Fibroblast of skin of left quadriceps (primary cell): ENCODE measurements around the gene CHCHD6.

Experiments used
- DNase-seq, 2 experiments: peaks; one replicate each; pipeline ENCODE4 v3.0.0-alpha.2; 2013; ENCODE audit warnings: low read depth in 2 of 2

CHCHD6 gene

GRCh38 chr3:126859415-126860246 lies 155.6 kb downstream of the CHCHD6 start:
- no peak for DNase-seq

DNA sequence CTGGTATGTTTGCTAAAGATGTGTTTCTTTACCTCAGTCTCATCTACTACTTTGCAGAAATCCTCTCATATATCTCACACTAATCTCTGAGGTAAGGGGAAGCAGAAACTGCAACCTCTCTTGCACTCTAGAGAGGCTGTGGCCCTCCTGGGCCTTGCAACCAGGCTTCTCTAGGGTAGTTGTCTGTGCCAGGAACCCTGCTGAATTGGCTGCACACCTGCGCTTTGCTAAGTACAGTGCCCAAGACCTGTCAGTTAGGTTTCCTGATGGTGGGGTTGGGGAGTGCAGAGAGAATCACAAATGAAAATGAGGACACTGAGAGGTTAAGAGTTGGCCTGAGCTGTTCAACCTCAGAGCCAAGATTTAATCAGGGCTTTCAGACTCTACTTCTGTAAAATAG lies 161.7 kb downstream of the CHCHD6 start:
- DNase-seq: no peak

- DNase-seq: no peak
Measured at GRCh38 chr3:126866175-126866759, 162.2 kb downstream of the CHCHD6 start.

DNA sequence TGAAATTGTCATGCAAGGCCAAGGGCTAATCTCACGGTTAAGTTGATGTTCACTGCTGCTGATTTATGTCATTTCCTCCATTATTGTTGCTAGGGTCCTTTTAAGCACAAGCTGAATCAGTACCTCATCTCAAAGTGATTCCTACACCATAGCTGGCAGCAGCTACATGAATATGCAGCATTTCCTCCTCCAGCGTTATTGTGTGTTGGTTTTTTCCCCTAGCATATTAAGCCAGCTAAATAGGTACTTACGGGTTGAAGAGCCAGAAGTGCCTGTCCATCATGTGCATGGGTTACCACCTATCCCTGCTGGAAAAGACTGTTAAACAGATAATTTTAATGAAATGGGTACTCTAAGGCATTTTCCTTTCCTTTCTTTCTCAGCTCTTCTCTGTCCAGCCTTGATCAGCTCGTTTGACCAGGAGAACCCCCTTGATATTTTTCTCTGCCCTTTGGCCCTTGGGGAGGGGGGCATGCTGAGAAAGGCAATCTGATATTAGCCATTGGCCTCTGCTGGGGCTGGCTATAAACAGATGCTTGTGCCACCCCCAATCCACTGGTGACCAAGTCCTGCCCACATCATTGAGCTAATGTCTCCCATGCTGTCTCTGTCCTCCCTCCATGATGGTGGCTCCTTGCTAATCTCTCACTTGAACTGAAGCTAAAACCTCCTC lies 163.3 kb downstream of the CHCHD6 start:
- DNase-seq: no peak

- DNase-seq: no peak
Measured at GRCh38 chr3:126867863-126868200, 163.8 kb downstream of the CHCHD6 start.

GRCh38 chr3:126870608-126871210 lies 166.7 kb downstream of the CHCHD6 start:
- DNase-seq: no peak

- no peak for DNase-seq
Measured at GRCh38 chr3:126872701-126873342, 168.8 kb downstream of the CHCHD6 start.

GRCh38 chr3:126873416-126873815 lies 169.4 kb downstream of the CHCHD6 start:
- no peak for DNase-seq

GRCh38 chr3:126878664-126879063 lies 174.6 kb downstream of the CHCHD6 start:
- DNase-seq: no peak

DNA sequence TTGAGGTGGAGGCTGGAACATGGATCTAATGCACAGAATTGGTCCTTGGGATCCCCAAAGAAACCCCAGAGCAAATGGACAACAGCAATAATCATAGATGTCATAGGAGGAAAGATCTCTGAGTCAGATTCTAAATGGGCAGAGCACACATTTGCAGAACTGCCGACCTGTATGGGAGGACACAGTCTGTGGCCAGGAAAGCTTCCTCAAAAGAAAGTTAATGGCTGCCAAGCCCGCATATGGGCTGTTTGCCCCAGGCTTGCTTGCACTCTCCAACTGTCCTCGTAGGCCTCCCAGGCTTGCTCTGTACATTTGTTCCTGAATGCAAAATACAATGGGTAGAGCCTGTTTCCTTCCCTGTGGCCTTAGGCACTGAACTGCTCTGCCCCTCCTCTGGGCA lies 176.9 kb downstream of the CHCHD6 start:
- no peak for DNase-seq

- no peak for DNase-seq
Measured at GRCh38 chr3:126881861-126882260, 177.8 kb downstream of the CHCHD6 start.

DNA sequence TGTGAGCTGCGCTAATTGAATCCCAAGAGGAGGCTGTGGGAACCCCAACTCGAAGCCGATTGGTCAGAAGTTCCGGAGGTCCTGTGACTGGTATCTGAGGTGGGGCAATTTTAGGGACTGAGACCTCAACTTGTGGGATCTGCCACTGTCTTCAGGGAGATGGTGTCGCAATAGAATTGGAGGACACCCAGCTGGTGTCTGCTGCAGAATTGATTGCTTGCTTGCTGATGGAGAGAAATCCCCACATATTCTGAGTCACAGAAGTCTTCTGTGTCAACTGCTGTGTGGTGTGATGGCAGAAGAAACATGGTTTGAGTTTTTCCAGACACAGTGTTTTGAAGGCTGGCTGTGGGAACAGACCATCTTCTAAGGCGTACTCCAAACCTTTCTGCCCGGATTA lies 179.2 kb downstream of the CHCHD6 start:
- DNase-seq: peak in 1 of 2 experiments; percentile 2

- no peak for DNase-seq
Measured at GRCh38 chr3:126885425-126885824, 181.4 kb downstream of the CHCHD6 start.

GRCh38 chr3:126886217-126886616 lies 182.2 kb downstream of the CHCHD6 start:
- DNase-seq: no peak

DNA sequence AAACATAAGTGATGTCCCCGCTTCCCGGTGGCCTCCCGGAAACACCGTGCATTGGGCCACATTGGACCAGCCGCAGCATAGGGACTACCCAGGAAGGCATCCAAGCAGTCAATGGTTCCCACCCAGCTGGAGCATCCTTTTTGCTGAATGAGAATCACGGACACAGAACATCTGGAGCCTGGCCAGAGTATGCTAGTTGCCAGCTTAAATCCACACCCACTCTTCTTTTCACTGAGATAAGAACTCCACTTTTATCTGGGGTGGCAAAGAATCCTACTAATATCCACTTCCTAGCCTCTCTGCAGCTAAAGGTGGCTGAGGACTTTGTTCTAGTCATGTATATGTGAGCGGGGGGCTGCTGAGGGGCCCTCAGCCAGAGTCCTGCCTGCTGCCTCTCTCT lies 183.6 kb downstream of the CHCHD6 start:
- no peak for DNase-seq

GRCh38 chr3:126888186-126888760 lies 184.2 kb downstream of the CHCHD6 start:
- no peak for DNase-seq

- DNase-seq: no peak
Measured at GRCh38 chr3:126889276-126890201, 185.5 kb downstream of the CHCHD6 start.

GRCh38 chr3:126891141-126891540 lies 187.1 kb downstream of the CHCHD6 start:
- no peak for DNase-seq

DNA sequence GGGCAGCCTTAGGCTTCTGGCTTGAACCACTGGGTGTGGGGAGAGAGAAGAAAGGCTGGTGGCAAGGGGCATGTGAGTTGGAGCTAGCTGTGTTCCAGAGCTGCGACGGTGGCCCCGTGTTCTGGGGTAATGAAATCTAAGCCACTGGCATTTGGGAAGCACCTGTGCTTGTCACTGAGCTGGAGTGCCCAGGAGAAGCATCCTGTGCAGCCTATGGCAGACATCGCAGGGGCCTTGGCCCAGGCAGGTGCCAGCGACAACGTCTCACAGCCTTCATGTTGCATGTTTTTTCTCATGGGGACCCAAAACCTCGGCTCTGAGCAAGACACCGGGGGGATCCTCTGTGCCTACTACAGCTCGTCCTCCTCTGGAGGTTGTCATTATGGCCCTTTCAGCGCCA lies 187.8 kb downstream of the CHCHD6 start:
- DNase-seq: no peak

DNA sequence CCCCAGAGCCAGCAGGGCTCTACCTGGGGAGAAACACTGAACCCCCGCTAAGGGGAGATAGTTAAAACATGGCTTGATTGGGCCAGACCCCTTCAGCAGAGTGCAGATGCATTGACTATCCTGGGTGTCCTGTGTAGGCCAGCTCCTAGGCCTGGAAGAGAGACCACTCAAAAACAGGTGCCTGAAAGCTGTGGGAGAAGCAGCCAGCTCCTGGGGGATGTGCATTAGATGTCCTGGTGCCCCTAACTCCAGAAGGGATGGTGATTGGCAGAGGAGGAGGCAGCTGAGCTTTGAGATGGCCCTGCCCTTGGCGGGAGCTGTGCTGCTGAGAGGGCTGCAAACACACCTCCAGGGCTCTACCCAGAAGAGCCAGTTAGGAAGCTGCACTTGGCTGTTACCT lies 189.6 kb downstream of the CHCHD6 start:
- no peak for DNase-seq

- DNase-seq: no peak
Measured at GRCh38 chr3:126894475-126894874, 190.4 kb downstream of the CHCHD6 start.
